ENCODE data around the gene ELOVL7.

- no peak for TF ChIP-seq EZH2 (IDR thresholded peaks at IDR 0.05)
- no peak for TF ChIP-seq EZH2phosphoT487 (IDR thresholded peaks at IDR 0.05)
Measured at GRCh38 chr5:60788863-60789513, 55.1 kb downstream of the ELOVL7 start.

All from neural progenitor cell (in vitro differentiated cells).